Measurements from ENCODE around the gene DSCAML1.

DNA sequence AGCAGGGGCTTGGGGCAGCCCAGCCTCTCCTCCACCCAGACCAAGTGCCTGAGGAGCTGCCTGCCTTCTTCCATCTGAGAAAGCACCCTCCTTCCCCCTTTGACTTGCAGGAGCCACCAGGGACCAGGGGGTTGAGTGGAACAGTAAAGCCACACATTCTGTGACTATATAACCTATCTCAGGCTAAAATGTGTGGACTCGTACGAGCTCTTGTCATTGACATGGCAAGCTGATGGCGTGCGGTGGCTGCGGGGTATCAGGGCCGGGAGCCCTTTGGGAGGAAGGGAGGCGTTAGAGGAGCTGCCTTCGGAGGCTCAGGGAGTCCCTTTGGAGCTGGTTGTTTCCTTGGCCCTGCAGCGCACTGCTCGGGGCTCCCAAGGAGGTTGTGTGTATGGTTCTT is 384.8 kb downstream of the DSCAML1 start:
- TF ChIP-seq, protein P1, sequence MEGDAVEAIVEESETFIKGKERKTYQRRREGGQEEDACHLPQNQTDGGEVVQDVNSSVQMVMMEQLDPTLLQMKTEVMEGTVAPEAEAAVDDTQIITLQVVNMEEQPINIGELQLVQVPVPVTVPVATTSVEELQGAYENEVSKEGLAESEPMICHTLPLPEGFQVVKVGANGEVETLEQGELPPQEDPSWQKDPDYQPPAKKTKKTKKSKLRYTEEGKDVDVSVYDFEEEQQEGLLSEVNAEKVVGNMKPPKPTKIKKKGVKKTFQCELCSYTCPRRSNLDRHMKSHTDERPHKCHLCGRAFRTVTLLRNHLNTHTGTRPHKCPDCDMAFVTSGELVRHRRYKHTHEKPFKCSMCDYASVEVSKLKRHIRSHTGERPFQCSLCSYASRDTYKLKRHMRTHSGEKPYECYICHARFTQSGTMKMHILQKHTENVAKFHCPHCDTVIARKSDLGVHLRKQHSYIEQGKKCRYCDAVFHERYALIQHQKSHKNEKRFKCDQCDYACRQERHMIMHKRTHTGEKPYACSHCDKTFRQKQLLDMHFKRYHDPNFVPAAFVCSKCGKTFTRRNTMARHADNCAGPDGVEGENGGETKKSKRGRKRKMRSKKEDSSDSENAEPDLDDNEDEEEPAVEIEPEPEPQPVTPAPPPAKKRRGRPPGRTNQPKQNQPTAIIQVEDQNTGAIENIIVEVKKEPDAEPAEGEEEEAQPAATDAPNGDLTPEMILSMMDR (IDR thresholded peaks at IDR 0.05): no peak
- TF ChIP-seq POLR2A (IDR thresholded peaks at IDR 0.05): no peak
